Prostate gland (tissue), 2 donors: ENCODE data around the gene CST7.

ENCODE experiments used
- CTCF ChIP-seq, 4 experiments: fragments of 200-600 bp in 2 of 4; fragments of 450-650 bp in 2 of 4; sonication (generic) in 2 of 4; IDR thresholded peaks; 1 replicate in 3 of 4; 2 replicates in 1 of 4; pipeline ENCODE4 v1.5.1; 2016 to 2019; ENCODE audit warnings: antibody characterized with exemption in 4 of 4, mild to moderate bottlenecking in 2 of 4, moderate library complexity in 2 of 4
- POLR2A ChIP-seq: fragments of 450-650 bp; IDR thresholded peaks from one replicate; pipeline ENCODE4 v1.6.1; 2016; ENCODE audit warnings: antibody characterized with exemption, mild to moderate bottlenecking

- no peak for TF ChIP-seq CTCF (IDR thresholded peaks at IDR 0.05)
- TF ChIP-seq POLR2A: no peak
Measured at GRCh38 chr20:24991897-24992486, 42.9 kb downstream of the CST7 start.
